Parathyroid adenoma (tissue), 2 donors: Measurements from ENCODE around the gene GATA6.

Source experiments
- H2AFZ ChIP-seq: fragments of 300-600 bp; sonication (generic); one replicate; pipeline ENCODE4 v1.7.0; 2017; ENCODE audit warnings: antibody characterized with exemption, mild to moderate bottlenecking
- H3K27ac ChIP-seq: fragments of 300-600 bp; sonication (generic); one replicate; pipeline ENCODE4 v1.7.0; 2017
- H3K27me3 ChIP-seq: fragments of 300-600 bp; sonication (generic); one replicate; pipeline ENCODE4 v1.7.0; 2017; ENCODE audit warnings: low read length; ENCODE audit not compliant: control insufficient read depth, insufficient read depth
- H3K36me3 ChIP-seq: fragments of 300-600 bp; sonication (generic); one replicate; pipeline ENCODE4 v1.7.0; 2017; ENCODE audit warnings: low read length; ENCODE audit not compliant: control insufficient read depth, insufficient read depth
- H3K4me1 ChIP-seq: fragments of 300-600 bp; sonication (generic); one replicate; pipeline ENCODE4 v1.7.0; 2017; ENCODE audit warnings: control low read depth
- H3K4me2 ChIP-seq: fragments of 300-600 bp; sonication (generic); one replicate; pipeline ENCODE4 v1.7.0; 2017; ENCODE audit warnings: low read length
- H3K4me3 ChIP-seq: fragments of 300-600 bp; sonication (generic); one replicate; pipeline ENCODE4 v1.7.0; 2017; ENCODE audit warnings: low read depth, low read length
- H3K79me2 ChIP-seq: fragments of 300-600 bp; sonication (generic); one replicate; pipeline ENCODE4 v1.7.0; 2017; ENCODE audit warnings: control low read depth
- H3K9ac ChIP-seq: fragments of 300-600 bp; sonication (generic); one replicate; pipeline ENCODE4 v1.7.0; 2017; ENCODE audit warnings: mild to moderate bottlenecking
- H3K9me3 ChIP-seq: fragments of 300-600 bp; sonication (generic); one replicate; pipeline ENCODE4 v1.7.0; 2017; ENCODE audit warnings: low read length; ENCODE audit not compliant: control insufficient read depth
- CTCF ChIP-seq: fragments of 300-600 bp; sonication (generic); IDR thresholded peaks from one replicate; pipeline ENCODE4 v1.7.0; 2017; ENCODE audit warnings: antibody characterized with exemption, mild to moderate bottlenecking
- donor health status: primary hyperparathyroidism.

The GATA6 gene

GRCh38 chr18:22159014-22159413, 10.4 kb upstream of the GATA6 start:
- H3K79me2 ChIP-seq: no peaks in the 10 kb centered on the region
- H3K4me2 ChIP-seq: no peak overlapping the region
- no peak overlapping the region for H3K9ac ChIP-seq
- no peak overlapping the region for H2AFZ ChIP-seq
- TF ChIP-seq CTCF: no peak
- no peaks in the 10 kb centered on the region for H3K4me1 ChIP-seq
- H3K27ac ChIP-seq: no peak overlapping the region
- H3K9me3 ChIP-seq: no peaks in the 10 kb centered on the region
- no peak overlapping the region for H3K4me3 ChIP-seq
- H3K36me3 ChIP-seq: no peaks in the 10 kb centered on the region
- H3K27me3 ChIP-seq: peaks cover 10% of the 10 kb centered on the region

- Histone ChIP-seq H3K27me3 (peaks cover 22% of the 10 kb centered on the region), H3K9ac (no peak overlapping the region), H3K4me3 (no peak overlapping the region), H2AFZ (no peak overlapping the region), H3K27ac (no peak overlapping the region), H3K9me3 (no peaks in the 10 kb centered on the region), H3K79me2 (no peaks in the 10 kb centered on the region), H3K4me1 (no peaks in the 10 kb centered on the region), H3K36me3 (no peaks in the 10 kb centered on the region), H3K4me2 (no peak overlapping the region)
- no peak for TF ChIP-seq CTCF
These were observed 8.3 kb upstream of the GATA6 start for GRCh38 chr18:22161090-22161489.

- no peak for TF ChIP-seq CTCF
- Histone ChIP-seq H3K9ac (no peak overlapping the region), H3K27me3 (peaks cover 38% of the 10 kb centered on the region)
These were observed 5.8 kb upstream of the GATA6 start for GRCh38 chr18:22163416-22164161.

GRCh38 chr18:22164337-22165048, 4.9 kb upstream of the GATA6 start:
- TF ChIP-seq CTCF: no peak
- H3K9me3 ChIP-seq: no peaks in the 10 kb centered on the region
- no peak overlapping the region for H3K9ac ChIP-seq
- no peak overlapping the region for H3K4me2 ChIP-seq
- no peak overlapping the region for H3K4me3 ChIP-seq
- no peaks in the 10 kb centered on the region for H3K4me1 ChIP-seq
- no peaks in the 10 kb centered on the region for H3K36me3 ChIP-seq
- H3K79me2 ChIP-seq: no peaks in the 10 kb centered on the region
- no peak overlapping the region for H3K27ac ChIP-seq
- no peak overlapping the region for H2AFZ ChIP-seq
- H3K27me3 ChIP-seq: peaks cover 38% of the 10 kb centered on the region

More at GRCh38 chr18:22163416-22164161, 5.8 kb upstream of the GATA6 start:
- Histone ChIP-seq H3K36me3 (no peaks in the 10 kb centered on the region), H3K4me2 (no peak overlapping the region), H3K27ac (no peak overlapping the region), H3K4me3 (no peak overlapping the region), H3K9me3 (no peaks in the 10 kb centered on the region), H2AFZ (no peak overlapping the region), H3K79me2 (no peaks in the 10 kb centered on the region), H3K4me1 (no peaks in the 10 kb centered on the region)
